GM21526 (cell line): ENCODE data around the gene CCL21.

Experiments
- ATAC-seq: cut with Tn5 transposase; IDR thresholded peaks from one replicate; pipeline ENCODE4 v1.9.1; 2021; ENCODE audit warnings: moderate library complexity; ENCODE audit not compliant: unreplicated experiment, low FRiP score

CCL21 gene

GRCh38 chr9:34675048-34675714 is 34.8 kb downstream of the CCL21 start:
- ATAC-seq: no peak

- no peak for ATAC-seq
Measured at GRCh38 chr9:34674440-34674839, 35.5 kb downstream of the CCL21 start.

GRCh38 chr9:34671307-34671706 is 38.6 kb downstream of the CCL21 start:
- ATAC-seq: no peak

DNA sequence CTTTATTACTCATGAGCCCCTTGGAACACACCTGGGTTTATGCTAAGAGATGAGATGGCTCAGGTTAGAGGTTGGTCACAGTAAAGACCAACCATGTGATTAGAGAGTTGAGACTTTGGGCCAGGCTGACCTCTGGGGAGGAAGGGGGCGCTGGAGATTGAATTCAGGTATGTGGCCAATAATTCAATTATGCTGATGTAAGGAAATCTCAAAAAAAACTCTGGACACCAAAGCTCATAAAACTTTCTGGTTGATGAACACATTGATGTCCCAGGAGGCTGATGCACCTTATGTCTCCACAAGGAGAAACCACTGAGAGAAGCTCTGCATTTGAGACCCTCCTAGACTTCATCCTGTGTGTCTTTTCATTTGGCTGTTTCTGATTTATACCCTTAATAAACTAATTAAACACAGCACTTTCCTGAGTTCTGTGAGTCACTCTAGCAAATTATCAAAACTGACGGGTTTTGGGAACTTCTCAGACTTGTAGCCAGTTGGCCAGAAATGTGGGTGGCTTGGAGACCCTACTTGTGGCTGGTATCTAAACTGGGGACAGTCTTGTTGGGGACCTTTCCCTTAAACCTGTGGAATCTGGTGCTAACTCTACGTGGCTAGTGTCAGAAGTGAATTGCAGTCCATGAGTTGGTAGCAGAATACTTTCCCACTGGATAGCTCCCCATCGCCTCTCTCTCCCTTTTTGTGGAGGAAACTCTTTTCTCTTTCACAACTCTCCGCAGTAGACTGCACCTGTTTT is 40.0 kb downstream of the CCL21 start:
- ATAC-seq: no peak

GRCh38 chr9:34665381-34666250 is 44.3 kb downstream of the CCL21 start:
- peak; percentile 73 for ATAC-seq

GRCh38 chr9:34665067-34665380 is 44.9 kb downstream of the CCL21 start:
- no peak for ATAC-seq

DNA sequence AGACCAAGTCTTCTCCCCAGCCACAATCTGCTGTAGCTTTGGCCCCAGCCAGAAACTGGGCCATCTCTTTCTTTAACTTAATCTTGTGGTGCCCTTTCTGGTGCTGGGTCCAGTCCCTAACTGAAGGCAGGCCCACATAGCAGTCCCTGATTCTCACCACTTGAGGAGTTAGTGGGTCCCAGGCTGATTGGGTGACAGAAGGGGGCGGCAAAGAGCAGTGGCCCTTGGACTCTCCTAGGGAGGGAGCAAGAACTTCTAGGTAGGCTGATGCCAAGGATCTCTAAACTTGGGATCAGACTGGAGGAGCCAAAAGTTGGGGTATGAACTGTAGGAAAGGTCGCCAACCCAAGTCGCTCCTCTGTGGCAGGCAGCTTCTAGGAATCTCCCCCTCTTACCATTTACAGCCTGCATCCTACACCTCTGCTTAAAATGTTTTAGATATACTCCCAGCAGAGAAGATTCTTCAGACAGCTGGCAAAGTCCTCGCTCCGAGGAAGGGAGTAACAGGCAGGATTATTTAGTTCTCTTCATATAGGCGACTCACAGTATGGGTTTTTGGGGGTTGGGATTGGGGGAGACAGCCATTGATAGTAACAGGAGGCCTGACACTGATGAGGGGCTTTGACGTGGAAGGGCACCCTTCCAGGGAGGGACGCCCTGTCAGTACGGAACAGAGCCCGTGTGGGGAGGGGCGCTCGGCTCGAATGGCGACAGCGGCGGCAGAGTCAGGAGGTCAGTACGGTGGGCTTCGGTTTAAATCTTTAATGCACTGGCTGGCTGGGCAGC is 45.5 kb downstream of the CCL21 start:
- ATAC-seq: no peak

DNA sequence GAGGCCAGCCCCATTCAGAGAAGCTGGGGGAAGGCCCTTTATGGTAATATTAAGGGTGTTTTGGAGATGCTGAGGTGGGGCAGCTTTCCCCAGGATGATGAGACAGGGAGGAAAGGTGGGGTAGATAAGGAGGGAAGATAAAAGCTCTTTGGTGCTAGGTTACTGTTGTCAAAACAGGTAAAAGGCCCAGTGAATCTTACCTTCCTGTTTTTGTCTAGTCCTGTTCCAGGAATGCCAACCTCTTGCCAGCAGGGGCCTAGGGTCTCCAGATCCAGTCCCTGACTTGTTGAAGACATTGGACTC is 46.7 kb downstream of the CCL21 start:
- ATAC-seq: no peak

DNA sequence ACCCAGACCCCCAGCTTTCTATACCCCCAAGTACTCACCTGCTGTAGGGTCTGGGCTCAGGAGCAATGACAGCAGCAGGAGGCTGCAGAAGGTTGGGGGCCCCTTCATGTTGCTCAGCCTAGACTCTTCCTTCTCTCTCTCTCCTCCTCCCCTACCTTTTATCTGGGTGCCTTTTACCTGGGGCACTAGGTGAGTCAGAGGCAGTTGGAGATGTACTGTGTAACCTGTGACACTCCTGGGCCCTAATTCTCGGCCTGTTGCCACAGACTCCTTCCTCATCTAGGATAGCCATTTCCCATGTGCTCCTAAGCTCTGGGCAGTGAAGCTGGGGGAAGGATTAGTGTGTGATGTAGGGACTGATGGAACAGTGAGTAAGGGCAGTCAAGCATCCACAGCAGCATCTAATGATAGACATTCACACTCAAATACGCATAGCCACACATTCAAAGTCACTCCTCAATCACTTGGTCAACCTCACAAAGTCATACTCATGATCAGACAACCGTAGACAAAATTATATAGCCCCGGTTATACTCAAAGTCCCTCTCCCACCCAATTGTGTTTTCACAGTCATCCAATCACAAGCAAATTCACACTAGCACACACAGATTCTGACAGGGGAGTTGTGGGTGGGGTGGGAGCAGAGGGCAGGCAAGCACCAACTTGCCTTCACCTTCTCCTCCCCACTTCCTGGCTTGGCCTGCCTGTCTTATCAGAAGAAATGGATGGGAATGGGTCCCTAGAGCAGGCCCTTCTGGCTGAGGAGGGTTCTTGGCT is 47.2 kb downstream of the CCL21 start, which contains the start of gene CCL27:
CCL27 (minus strand) TSS at position 132 of the 777 bp plus-strand sequence; CDS start at position 108, 24 bp downstream.
- no peak for ATAC-seq

GRCh38 chr9:34659592-34660253 is 50.2 kb downstream of the CCL21 start:
- no peak for ATAC-seq
